Measurements from ENCODE around the gene TANGO2.

Gene TANGO2

DNA sequence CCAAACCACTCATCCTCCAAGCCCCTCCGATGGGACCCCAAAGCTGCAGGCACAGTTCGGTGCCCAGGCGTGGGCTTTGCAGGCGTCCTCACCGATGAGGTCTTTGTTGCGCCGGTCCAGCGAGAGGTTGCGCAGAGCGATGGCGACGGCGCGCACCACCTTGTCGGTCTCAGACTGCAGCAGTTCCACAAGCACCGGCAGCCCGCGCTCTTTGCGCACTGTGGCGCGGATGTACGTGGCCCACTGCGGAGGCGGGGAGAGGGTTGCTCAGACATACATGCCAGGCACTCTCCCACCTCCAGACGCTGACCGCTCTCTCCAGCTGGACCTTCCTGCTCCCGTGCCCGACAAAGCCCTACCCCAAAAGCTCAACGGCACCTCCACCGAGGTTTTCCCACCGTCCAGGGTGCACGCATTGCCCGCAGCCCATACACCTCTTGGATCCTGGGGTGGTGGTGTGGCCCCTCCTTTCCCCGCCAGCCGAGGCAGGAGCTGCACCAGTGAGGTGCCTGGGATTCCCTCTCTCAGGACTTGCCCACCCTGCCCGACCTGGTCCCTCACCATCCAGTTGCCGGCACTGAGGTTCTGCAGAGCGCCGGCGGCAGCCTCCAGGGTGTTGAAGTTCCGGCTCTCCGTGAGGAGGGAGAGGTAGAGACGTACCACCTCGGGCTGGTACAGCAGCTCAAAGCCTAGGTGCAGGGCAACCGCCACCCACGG is 47.2 kb upstream of the TANGO2 start:
- TF ChIP-seq, protein P1, sequence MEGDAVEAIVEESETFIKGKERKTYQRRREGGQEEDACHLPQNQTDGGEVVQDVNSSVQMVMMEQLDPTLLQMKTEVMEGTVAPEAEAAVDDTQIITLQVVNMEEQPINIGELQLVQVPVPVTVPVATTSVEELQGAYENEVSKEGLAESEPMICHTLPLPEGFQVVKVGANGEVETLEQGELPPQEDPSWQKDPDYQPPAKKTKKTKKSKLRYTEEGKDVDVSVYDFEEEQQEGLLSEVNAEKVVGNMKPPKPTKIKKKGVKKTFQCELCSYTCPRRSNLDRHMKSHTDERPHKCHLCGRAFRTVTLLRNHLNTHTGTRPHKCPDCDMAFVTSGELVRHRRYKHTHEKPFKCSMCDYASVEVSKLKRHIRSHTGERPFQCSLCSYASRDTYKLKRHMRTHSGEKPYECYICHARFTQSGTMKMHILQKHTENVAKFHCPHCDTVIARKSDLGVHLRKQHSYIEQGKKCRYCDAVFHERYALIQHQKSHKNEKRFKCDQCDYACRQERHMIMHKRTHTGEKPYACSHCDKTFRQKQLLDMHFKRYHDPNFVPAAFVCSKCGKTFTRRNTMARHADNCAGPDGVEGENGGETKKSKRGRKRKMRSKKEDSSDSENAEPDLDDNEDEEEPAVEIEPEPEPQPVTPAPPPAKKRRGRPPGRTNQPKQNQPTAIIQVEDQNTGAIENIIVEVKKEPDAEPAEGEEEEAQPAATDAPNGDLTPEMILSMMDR (IDR thresholded peaks at IDR 0.05; ENCODE audit: low read depth, low read length): no peak
- TF ChIP-seq, protein P2, sequence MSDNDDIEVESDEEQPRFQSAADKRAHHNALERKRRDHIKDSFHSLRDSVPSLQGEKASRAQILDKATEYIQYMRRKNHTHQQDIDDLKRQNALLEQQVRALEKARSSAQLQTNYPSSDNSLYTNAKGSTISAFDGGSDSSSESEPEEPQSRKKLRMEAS (IDR thresholded peaks at IDR 0.05; ENCODE audit: low read depth, low read length): no peak
- no peak for TF ChIP-seq POLR2A (IDR thresholded peaks at IDR 0.05; ENCODE audit: extremely low read depth, insufficient read length)
- no peak for TF ChIP-seq MYC (IDR thresholded peaks at IDR 0.05; ENCODE audit: low read depth, low read length)
- DNase-seq (ENCODE audit: low read depth): no peak
- no peak overlapping the region for H3K4me3 ChIP-seq (ENCODE audit: low read depth, low read length)

DNA sequence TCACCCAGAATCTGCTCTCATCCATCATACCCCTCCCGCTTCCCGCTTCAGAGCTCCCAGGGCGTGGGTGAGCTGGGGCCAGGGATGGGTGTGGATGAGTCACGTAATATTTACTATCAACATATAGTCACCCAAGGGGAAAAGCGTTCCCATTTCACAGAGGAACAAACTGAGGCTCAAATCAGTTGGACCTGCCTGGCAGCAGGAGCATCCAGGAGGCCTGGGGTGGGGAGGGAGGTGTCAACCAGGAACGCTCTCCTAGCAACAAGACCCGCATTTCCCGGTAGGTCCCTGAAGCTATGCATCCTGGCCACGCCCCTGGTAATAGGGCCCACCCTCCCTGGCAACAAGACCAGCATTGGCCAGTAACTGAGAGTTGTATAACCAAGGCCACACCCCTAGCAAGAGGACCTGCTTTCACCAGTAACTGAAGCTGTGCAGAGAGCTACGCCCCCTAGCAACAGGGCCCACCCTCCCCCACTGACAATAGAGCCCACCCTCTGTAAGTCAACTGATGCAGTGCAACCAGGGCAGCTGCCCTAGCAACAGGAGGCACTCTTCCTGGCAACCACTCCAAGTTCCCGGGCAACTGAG is 46.5 kb upstream of the TANGO2 start:
- peak; percentile 85 for DNase-seq (ENCODE audit: low read depth)
- H3K4me3 ChIP-seq (ENCODE audit: low read depth, low read length): no peak overlapping the region
- TF ChIP-seq, protein P1 (IDR thresholded peaks at IDR 0.05; ENCODE audit: low read depth, low read length): no peak
- TF ChIP-seq POLR2A (IDR thresholded peaks at IDR 0.05; ENCODE audit: extremely low read depth, insufficient read length): no peak
- no peak for TF ChIP-seq MYC (IDR thresholded peaks at IDR 0.05; ENCODE audit: low read depth, low read length)
- TF ChIP-seq, protein P2 (IDR thresholded peaks at IDR 0.05; ENCODE audit: low read depth, low read length): no peak

DNA sequence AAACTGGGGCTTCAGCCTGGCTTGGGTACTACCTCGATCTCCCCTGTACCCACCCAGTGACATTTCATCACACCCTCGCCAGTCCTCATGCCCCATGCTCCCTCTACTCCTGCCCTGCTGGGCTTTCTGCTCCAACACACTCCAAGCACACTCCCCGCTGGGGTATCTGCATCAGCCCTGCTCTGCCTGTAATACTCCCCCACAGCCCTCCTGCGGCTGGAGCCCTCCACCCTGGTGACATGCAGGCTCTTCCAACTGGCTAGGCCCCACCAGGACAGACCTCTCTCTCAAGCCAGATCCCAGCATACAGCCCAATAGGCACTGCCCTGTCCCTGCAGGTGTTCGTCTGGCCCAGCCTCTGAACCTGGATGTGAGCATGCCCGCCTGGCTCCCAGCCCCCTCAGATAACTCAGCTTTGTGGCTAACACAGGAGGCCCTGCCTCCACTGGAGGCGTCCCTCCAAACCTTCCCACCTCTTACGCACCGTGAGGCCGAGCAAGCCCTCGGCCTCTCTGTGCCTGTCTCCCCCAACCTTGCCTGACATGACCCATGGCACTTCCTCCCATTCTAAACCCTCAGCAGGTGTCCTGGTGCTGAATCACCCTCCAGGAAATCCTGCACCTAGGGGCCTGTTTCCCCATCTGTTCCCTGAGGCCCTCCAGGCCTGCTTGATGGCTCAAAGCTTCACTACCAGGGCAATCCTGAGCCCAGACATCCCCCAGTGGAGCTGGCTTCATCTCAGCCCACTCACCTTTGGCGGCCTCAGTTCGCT is 45.8 kb upstream of the TANGO2 start:
- no peak overlapping the region for H3K4me3 ChIP-seq (ENCODE audit: low read depth, low read length)
- DNase-seq (ENCODE audit: low read depth): peak; percentile 89
- TF ChIP-seq, protein P1 (IDR thresholded peaks at IDR 0.05; ENCODE audit: low read depth, low read length): no peak
- TF ChIP-seq, protein P2 (IDR thresholded peaks at IDR 0.05; ENCODE audit: low read depth, low read length): no peak
- TF ChIP-seq MYC (IDR thresholded peaks at IDR 0.05; ENCODE audit: low read depth, low read length): no peak
- TF ChIP-seq POLR2A (IDR thresholded peaks at IDR 0.05; ENCODE audit: extremely low read depth, insufficient read length): no peak

DNA sequence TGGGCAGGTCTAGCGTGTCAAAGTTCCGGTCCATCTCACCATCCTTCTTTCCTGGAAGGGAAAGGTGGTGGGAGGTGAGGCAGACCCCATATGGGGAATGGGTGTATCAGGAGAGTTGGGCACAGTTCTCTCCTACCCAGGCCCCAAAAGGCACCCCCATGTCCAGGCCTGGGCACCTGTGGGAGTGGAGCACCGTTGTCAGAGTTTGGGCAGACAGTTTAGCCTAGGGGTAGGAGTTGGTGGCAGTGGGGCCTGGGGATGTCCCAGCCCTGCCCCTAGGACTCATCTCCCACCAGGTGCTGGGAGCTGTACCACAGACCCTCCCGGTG is 45.2 kb upstream of the TANGO2 start:
- TF ChIP-seq POLR2A (IDR thresholded peaks at IDR 0.05; ENCODE audit: extremely low read depth, insufficient read length) (no peak), MYC (IDR thresholded peaks at IDR 0.05; ENCODE audit: low read depth, low read length) (no peak)
- TF ChIP-seq, protein P2 (IDR thresholded peaks at IDR 0.05; ENCODE audit: low read depth, low read length): no peak
- TF ChIP-seq, protein P1 (IDR thresholded peaks at IDR 0.05; ENCODE audit: low read depth, low read length): no peak
- no peak overlapping the region for H3K4me3 ChIP-seq (ENCODE audit: low read depth, low read length)
- no peak for DNase-seq (ENCODE audit: low read depth)

DNA sequence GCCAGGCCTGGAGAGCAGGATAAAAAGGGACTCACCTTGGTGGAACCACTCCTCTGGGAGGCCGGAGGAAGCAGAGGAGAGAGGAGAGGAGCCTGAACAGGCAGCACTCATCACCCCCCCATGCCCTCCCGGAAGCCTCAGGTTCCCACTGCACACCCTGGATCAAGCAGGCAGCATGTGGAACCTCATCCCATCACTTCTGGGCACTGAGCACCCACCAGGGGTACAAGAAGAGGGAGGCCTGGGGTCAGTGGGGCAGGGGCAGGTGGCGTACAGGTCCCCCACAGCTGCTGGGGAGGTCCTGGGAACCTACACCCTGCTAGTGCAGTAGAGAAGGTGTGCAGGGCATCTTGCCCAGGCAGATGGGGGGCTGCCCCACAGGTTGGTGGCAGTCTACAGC is 44.2 kb upstream of the TANGO2 start:
- TF ChIP-seq, protein P1 (IDR thresholded peaks at IDR 0.05; ENCODE audit: low read depth, low read length): no peak
- TF ChIP-seq MYC (IDR thresholded peaks at IDR 0.05; ENCODE audit: low read depth, low read length): no peak
- TF ChIP-seq, protein P2 (IDR thresholded peaks at IDR 0.05; ENCODE audit: low read depth, low read length): no peak
- no peak for TF ChIP-seq POLR2A (IDR thresholded peaks at IDR 0.05; ENCODE audit: extremely low read depth, insufficient read length)
- no peak overlapping the region for H3K4me3 ChIP-seq (ENCODE audit: low read depth, low read length)
- DNase-seq (ENCODE audit: low read depth): no peak

All from NB4 (cell line).